Progenitor cell of endocrine pancreas (in vitro differentiated cells): ENCODE results near the gene ASIC1. TPM values are rescaled to one million over a fixed set of nuclear protein-coding genes. Genes with fewer than 3 reads are reported as not detected.

ENCODE experiments used
- DNase-seq: peaks from one replicate; pipeline ENCODE4 v3.0.0; 2021; ENCODE audit warnings: low spot score; ENCODE audit not compliant: unreplicated experiment
- H3K27ac Mint-ChIP-seq: 2 replicates; pipeline ENCODE4 v1.8.0; 2021; ENCODE audit warnings: mild to moderate bottlenecking, moderate library complexity, mixed read lengths
- H3K27me3 Mint-ChIP-seq: 2 replicates; pipeline ENCODE4 v1.8.0; 2021; ENCODE audit warnings: mixed read lengths
- H3K36me3 Mint-ChIP-seq: 2 replicates; pipeline ENCODE4 v1.8.0; 2022; ENCODE audit warnings: mixed read lengths; ENCODE audit not compliant: insufficient read depth
- H3K4me1 Mint-ChIP-seq: 2 replicates; pipeline ENCODE4 v1.8.0; 2021; ENCODE audit warnings: low read depth, mixed read lengths
- H3K4me3 Mint-ChIP-seq: 2 replicates; pipeline ENCODE4 v1.8.0; 2021; ENCODE audit warnings: low read depth, mild to moderate bottlenecking, moderate library complexity, mixed read lengths
- H3K9me3 Mint-ChIP-seq: 2 replicates; pipeline ENCODE4 v1.8.0; 2021; ENCODE audit warnings: low read depth, mixed read lengths
- CTCF ChIP-seq: fragments of 200-600 bp; sonication (generic); IDR thresholded peaks from one replicate; pipeline ENCODE4 v1.5.0; 2021; ENCODE audit warnings: antibody characterized with exemption, mild to moderate bottlenecking; ENCODE audit not compliant: unreplicated experiment
- total RNA-seq: library from RNA; stranded (reverse); gene quantifications from 2 replicates; pipeline ENCODE4 v1.2.1, GENCODE V29; 2021

The ASIC1 gene
- total RNA-seq, 1 donor from 2014 or later, result 5.2 TPM

DNA sequence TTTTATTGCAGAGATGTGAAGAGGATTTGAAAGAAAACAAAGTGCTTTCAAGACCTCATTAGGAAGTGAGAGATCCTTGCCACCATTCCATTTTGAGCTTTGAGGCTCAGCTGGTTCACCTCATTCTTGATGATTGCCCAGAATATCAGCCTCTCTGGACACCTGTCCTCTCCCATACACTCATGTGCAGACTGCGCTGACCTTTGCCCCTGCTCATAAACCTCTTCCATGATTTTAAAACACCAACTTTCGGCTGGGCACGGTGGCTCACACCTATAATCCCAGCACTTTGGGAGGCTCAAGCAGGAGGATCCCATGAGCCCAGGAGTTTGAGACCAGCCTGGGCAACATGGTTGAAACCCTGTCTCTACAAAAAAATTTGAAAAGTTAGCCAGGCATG, 63.6 kb downstream of the ASIC1 start:
- no peaks in the 10 kb centered on the region for H3K9me3 Mint-ChIP-seq
- TF ChIP-seq CTCF, result no peak
- peaks cover 5% of the 10 kb centered on the region for H3K4me1 Mint-ChIP-seq
- no peak overlapping the region for H3K4me3 Mint-ChIP-seq
- no peaks in the 10 kb centered on the region for H3K27me3 Mint-ChIP-seq
- no peak overlapping the region for H3K27ac Mint-ChIP-seq
- no peak for DNase-seq
- H3K36me3 Mint-ChIP-seq, result peaks cover 8% of the 10 kb centered on the region

GRCh38 chr12:50121641-50122040, 64.2 kb downstream of the ASIC1 start:
- no peak for DNase-seq
- Mint-ChIP-seq H3K36me3 (peaks cover 8% of the 10 kb centered on the region), H3K27ac (no peak overlapping the region), H3K4me1 (peaks cover 5% of the 10 kb centered on the region), H3K9me3 (no peaks in the 10 kb centered on the region), H3K4me3 (no peak overlapping the region), H3K27me3 (no peaks in the 10 kb centered on the region)
- TF ChIP-seq CTCF, result no peak

DNA sequence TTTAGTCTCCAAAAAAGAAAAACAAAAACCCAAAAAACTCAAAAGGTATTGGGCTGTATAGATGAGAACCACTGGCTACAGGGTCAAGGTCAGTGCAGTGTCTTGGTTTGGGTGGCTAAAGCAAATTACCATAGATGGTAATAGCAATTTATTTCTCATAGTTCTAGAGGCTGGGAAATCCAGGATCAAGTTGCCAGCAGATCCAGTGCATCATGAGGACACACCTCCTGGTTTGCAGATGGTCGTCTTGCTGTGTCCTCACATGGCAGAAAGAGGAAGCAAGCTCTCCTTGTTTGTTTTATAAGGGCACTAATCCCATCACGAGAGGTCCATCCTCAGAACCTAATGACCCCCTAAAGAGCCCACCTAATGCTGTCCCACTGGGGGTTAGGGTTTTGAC, 65.8 kb downstream of the ASIC1 start:
- peaks cover 5% of the 10 kb centered on the region for H3K4me1 Mint-ChIP-seq
- DNase-seq, result no peak
- H3K36me3 Mint-ChIP-seq, result peaks cover 13% of the 10 kb centered on the region
- H3K4me3 Mint-ChIP-seq, result no peak overlapping the region
- H3K27me3 Mint-ChIP-seq, result no peaks in the 10 kb centered on the region
- no peaks in the 10 kb centered on the region for H3K9me3 Mint-ChIP-seq
- no peak for TF ChIP-seq CTCF
- H3K27ac Mint-ChIP-seq, result no peak overlapping the region

GRCh38 chr12:50127546-50127945, 70.2 kb downstream of the ASIC1 start:
- no peaks in the 10 kb centered on the region for H3K9me3 Mint-ChIP-seq
- peaks cover 22% of the 10 kb centered on the region for H3K36me3 Mint-ChIP-seq
- peaks cover 5% of the 10 kb centered on the region for H3K4me1 Mint-ChIP-seq
- no peak overlapping the region for H3K4me3 Mint-ChIP-seq
- H3K27me3 Mint-ChIP-seq, result no peaks in the 10 kb centered on the region
- no peak for DNase-seq
- H3K27ac Mint-ChIP-seq, result peak overlapping the region; percentile 11
- no peak for TF ChIP-seq CTCF

DNA sequence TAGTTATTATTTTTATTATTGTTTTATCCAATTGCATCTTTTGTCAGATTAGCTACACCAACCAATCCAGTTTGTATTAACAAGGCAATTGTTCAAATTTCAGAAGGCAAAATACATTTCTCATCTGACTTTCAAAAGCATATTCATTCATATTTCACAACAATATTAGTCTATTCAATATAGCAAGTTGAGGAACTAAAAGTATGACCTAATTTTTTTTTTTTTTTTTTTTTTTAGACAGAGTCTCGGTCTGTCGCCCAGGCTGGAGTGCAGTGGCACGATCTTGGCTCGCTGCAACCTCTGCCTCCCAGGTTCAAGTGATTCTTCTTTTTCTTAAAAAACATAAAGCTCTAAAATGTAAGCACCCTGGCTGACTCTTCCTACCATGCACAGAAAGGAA, 71.9 kb downstream of the ASIC1 start:
- no peak for TF ChIP-seq CTCF
- Mint-ChIP-seq H3K27me3 (no peaks in the 10 kb centered on the region), H3K4me3 (no peak overlapping the region), H3K4me1 (peaks cover 4% of the 10 kb centered on the region), H3K36me3 (peaks cover 23% of the 10 kb centered on the region), H3K27ac (no peak overlapping the region), H3K9me3 (no peaks in the 10 kb centered on the region)
- DNase-seq, result no peak
